BE2C (cell line): Measurements from ENCODE around the gene IL1RL2.

Source experiments
- DNase-seq: peaks from one replicate; pipeline ENCODE4 v3.0.0-alpha.2; 2020
- H3K27me3 ChIP-seq: fragments of 250-450 bp; sonication (Bioruptor Pico); 2 replicates; pipeline ENCODE4 v1.5.1; 2020; ENCODE audit warnings: mild to moderate bottlenecking
- H3K36me3 ChIP-seq: fragments of 250-450 bp; sonication (Bioruptor Pico); 2 replicates; pipeline ENCODE4 v1.5.1; 2020; ENCODE audit warnings: mild to moderate bottlenecking
- H3K4me1 ChIP-seq: fragments of 250-450 bp; sonication (Bioruptor Pico); 2 replicates; pipeline ENCODE4 v1.5.1; 2020
- H3K4me3 ChIP-seq: 2 replicates; pipeline ENCODE4 v1.5.1; 2011; ENCODE audit warnings: low read depth, low read length
- H3K9me3 ChIP-seq: fragments of 250-450 bp; sonication (Bioruptor Pico); 2 replicates; pipeline ENCODE4 v1.5.1; 2020
- TF ChIP-seq, protein P1 (sequence below): IDR thresholded peaks from 2 replicates; pipeline ENCODE4 v1.5.1; 2012; ENCODE audit warnings: mild to moderate bottlenecking, low read depth, low read length

Gene IL1RL2

DNA sequence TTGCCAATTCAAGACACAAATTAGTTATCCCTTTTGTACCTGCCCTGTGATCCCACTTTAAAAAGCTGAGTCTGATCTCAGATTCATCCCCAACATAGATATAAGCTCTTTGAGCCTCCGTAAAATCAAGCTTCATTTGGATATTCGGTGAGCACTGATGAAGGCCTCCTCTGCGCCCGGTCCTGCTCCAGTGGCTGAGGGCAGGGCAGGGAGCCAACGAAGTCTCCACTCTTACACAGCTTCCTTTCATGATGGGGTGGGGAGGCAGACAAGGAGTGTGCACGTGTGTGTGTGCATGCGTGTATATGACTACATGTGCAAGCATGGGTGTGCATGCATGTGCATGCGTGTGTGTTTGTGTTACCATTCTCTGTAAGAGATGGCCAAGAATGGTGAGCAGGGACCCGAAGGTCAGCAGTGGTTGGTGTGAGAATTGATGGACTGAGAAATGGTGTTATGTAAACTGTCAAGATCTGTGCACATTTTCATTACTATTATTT is 43.6 kb downstream of the IL1RL2 start:
- Histone ChIP-seq H3K36me3 (no peaks in the 10 kb centered on the region), H3K9me3 (no peaks in the 10 kb centered on the region), H3K27me3 (no peaks in the 10 kb centered on the region), H3K4me3 (no peak overlapping the region), H3K4me1 (peaks cover 8% of the 10 kb centered on the region; the same call in 1 of the 2 replicates)
- TF ChIP-seq, protein P1, sequence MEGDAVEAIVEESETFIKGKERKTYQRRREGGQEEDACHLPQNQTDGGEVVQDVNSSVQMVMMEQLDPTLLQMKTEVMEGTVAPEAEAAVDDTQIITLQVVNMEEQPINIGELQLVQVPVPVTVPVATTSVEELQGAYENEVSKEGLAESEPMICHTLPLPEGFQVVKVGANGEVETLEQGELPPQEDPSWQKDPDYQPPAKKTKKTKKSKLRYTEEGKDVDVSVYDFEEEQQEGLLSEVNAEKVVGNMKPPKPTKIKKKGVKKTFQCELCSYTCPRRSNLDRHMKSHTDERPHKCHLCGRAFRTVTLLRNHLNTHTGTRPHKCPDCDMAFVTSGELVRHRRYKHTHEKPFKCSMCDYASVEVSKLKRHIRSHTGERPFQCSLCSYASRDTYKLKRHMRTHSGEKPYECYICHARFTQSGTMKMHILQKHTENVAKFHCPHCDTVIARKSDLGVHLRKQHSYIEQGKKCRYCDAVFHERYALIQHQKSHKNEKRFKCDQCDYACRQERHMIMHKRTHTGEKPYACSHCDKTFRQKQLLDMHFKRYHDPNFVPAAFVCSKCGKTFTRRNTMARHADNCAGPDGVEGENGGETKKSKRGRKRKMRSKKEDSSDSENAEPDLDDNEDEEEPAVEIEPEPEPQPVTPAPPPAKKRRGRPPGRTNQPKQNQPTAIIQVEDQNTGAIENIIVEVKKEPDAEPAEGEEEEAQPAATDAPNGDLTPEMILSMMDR = no peak
- DNase-seq = no peak

DNA sequence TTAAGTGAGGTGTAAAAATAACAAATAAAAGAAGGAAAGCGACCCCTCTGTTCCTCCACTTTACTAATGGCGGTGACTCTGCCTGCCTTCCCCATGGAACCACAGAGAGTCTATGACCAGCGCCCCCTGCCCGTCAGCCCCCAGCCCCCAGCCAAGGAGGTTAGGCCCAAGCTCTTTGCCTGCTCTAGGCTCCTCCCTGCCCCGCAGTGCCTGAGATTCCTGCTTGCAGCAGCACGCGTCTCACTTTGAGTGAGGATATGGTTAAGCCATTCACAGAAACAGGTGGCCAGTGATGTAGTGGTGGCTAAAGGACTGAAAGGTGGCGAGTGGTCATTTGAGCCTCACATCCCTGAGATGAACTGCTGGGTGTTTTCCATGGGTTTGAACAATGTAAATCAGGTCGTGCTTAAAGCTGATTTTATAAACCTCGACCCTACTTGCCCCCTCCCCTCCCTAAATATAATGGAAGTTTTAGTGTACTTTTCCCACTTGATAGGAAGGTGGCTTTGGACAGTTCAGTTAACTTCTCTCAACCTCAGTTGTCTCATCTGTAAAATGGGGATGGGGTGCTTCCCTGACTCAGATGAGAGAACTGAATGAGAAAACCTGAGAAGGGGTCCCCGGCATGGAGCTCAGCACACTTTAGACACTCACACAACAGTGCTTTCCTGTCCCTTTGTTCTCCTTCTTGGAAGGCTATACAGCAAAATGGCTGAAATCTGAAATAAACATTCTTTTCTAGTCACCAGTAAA is 46.5 kb downstream of the IL1RL2 start:
- DNase-seq = no peak

DNA sequence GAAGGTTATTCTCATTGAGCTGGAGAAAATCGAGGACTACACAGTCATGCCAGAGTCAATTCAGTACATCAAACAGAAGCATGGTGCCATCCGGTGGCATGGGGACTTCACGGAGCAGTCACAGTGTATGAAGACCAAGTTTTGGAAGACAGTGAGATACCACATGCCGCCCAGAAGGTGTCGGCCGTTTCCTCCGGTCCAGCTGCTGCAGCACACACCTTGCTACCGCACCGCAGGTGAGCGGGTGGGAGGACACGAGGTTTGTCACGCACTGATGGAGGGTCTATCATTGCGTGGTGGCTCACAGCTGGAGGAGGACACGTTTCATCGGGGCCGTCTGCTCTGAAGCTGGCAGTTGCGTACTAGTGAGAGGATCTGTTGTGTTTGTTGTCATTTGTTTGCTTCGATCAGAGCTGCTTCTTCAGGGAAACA is 48.2 kb downstream of the IL1RL2 start:
- H3K36me3 ChIP-seq = no peaks in the 10 kb centered on the region
- TF ChIP-seq, protein P1 = no peak
- H3K9me3 ChIP-seq = no peaks in the 10 kb centered on the region
- H3K4me1 ChIP-seq = no peaks in the 10 kb centered on the region
- H3K4me3 ChIP-seq = no peak overlapping the region
- no peak for DNase-seq
- no peaks in the 10 kb centered on the region for H3K27me3 ChIP-seq

More for the DNA sequence above, 46.5 kb downstream of the IL1RL2 start:
- no peaks in the 10 kb centered on the region for H3K4me1 ChIP-seq
- H3K4me3 ChIP-seq = no peak overlapping the region
- no peaks in the 10 kb centered on the region for H3K27me3 ChIP-seq
- no peaks in the 10 kb centered on the region for H3K36me3 ChIP-seq
- TF ChIP-seq, protein P1 = no peak
- no peaks in the 10 kb centered on the region for H3K9me3 ChIP-seq

DNA sequence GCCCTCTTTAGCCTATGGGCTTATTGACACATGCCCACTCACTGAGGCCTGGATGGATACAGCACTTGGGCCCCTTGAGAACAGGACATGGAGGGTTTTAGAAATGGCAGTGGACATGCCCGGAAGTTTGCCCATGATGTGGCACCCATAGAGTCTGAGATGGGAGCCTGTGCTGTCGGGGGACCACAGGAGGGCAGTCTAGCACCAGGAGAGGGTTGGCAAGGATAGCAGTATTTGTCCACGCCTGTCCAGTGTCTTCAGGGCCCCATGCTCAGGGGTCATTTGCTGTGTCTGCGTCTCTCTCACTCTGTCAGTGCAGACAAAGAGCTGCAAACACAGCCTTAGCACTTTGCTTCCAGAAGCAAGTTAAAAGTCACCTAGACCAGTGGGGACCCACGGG is 48.7 kb downstream of the IL1RL2 start:
- no peak for DNase-seq
- H3K4me1 ChIP-seq = peaks cover under 1% of the 10 kb centered on the region; the same call in 1 of the 2 replicates

DNA sequence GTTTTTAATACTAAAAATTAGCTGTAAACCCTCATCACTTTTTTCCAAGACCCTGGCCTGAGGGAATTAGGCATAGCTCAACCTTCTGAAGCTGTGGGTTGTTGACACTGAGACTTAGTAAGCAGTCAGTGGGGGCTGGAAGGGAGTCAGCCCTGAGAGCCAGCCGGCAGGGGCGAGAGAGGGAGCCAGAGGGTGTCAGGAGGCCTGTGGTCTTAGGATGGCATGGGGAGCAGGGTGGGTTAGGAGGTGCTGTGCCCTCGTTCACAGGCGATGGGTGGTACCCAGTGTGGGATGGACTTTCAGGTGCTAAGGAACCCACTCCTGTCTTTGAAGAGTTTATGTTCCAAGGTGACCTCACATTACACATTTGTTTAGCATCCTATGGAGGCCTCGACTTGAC is 49.3 kb downstream of the IL1RL2 start:
- no peak for DNase-seq
- H3K4me1 ChIP-seq = peaks cover 3% of the 10 kb centered on the region; the same call in 1 of the 2 replicates
- no peaks in the 10 kb centered on the region for H3K36me3 ChIP-seq
- H3K4me3 ChIP-seq = no peak overlapping the region
- H3K9me3 ChIP-seq = no peaks in the 10 kb centered on the region
- H3K27me3 ChIP-seq = no peaks in the 10 kb centered on the region
- TF ChIP-seq, protein P1 = no peak

More for the DNA sequence above, 48.7 kb downstream of the IL1RL2 start:
- H3K4me3 ChIP-seq = no peak overlapping the region
- no peaks in the 10 kb centered on the region for H3K36me3 ChIP-seq
- no peaks in the 10 kb centered on the region for H3K9me3 ChIP-seq
- TF ChIP-seq, protein P1 = peak; percentile 10; the same call in 1 of the 2 replicates
- H3K27me3 ChIP-seq = no peaks in the 10 kb centered on the region

DNA sequence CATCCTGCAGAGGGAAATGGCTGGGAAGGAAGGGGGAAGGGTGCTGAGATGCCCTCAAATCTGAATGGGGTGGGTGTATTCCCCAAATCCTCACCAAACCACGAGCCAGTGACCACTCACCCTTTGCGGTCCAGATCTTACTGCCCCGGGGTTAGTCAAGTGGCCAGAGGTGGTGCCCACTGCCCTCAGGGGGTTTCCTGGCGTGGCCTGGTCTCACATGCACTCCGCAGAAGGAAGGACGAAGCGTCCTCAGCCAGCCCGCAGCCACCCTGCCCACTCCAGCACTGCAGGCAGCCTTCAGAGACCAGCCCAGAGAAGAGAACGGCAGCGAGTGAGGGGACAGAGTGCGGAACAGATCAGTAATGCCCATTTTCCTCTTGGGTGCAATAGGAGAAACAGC is 50.4 kb downstream of the IL1RL2 start:
- DNase-seq = no peak
- TF ChIP-seq, protein P1 = no peak
- H3K9me3 ChIP-seq = no peaks in the 10 kb centered on the region
- H3K36me3 ChIP-seq = no peaks in the 10 kb centered on the region
- no peak overlapping the region for H3K4me3 ChIP-seq
- peaks cover 3% of the 10 kb centered on the region; the same call in 1 of the 2 replicates for H3K4me1 ChIP-seq
- no peaks in the 10 kb centered on the region for H3K27me3 ChIP-seq
